Nephron progenitor cell (in vitro differentiated cells): ENCODE results near the gene ZCCHC3.
A peak's percentile ranks its signal among the peaks of the same experiment; 100 is the strongest.

Source experiments
- DNase-seq: peaks from one replicate; pipeline ENCODE4 v3.0.0; 2021
- H3K27ac Mint-ChIP-seq: 2 replicates; pipeline ENCODE4 v1.8.0; 2021; ENCODE audit warnings: mild to moderate bottlenecking, moderate library complexity, mixed read lengths
- H3K27me3 Mint-ChIP-seq: 2 replicates; pipeline ENCODE4 v1.8.0; 2021; ENCODE audit warnings: mild to moderate bottlenecking, low read depth, mixed read lengths; ENCODE audit not compliant: poor library complexity
- H3K36me3 Mint-ChIP-seq: 2 replicates; pipeline ENCODE4 v1.8.0; 2021; ENCODE audit warnings: low read depth, mixed read lengths
- H3K4me1 Mint-ChIP-seq: 2 replicates; pipeline ENCODE4 v1.8.0; 2021; ENCODE audit warnings: mixed read lengths
- H3K4me3 Mint-ChIP-seq: 2 replicates; pipeline ENCODE4 v1.8.0; 2021; ENCODE audit warnings: mild to moderate bottlenecking, moderate library complexity, mixed read lengths
- H3K9me3 Mint-ChIP-seq: 2 replicates; pipeline ENCODE4 v1.8.0; 2021; ENCODE audit warnings: mild to moderate bottlenecking, moderate library complexity, mixed read lengths
- TF ChIP-seq, protein P1 (sequence below): fragments of 200-600 bp; sonication (generic); IDR thresholded peaks from 2 replicates; pipeline ENCODE4 v1.5.0; 2021; ENCODE audit warnings: antibody characterized with exemption

ZCCHC3 gene

GRCh38 chr20:271528-271927 is 25.8 kb upstream of the ZCCHC3 start:
- TF ChIP-seq, protein P1, sequence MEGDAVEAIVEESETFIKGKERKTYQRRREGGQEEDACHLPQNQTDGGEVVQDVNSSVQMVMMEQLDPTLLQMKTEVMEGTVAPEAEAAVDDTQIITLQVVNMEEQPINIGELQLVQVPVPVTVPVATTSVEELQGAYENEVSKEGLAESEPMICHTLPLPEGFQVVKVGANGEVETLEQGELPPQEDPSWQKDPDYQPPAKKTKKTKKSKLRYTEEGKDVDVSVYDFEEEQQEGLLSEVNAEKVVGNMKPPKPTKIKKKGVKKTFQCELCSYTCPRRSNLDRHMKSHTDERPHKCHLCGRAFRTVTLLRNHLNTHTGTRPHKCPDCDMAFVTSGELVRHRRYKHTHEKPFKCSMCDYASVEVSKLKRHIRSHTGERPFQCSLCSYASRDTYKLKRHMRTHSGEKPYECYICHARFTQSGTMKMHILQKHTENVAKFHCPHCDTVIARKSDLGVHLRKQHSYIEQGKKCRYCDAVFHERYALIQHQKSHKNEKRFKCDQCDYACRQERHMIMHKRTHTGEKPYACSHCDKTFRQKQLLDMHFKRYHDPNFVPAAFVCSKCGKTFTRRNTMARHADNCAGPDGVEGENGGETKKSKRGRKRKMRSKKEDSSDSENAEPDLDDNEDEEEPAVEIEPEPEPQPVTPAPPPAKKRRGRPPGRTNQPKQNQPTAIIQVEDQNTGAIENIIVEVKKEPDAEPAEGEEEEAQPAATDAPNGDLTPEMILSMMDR, result no peak
- peak overlapping the region; percentile 40 for H3K27ac Mint-ChIP-seq
- H3K4me1 Mint-ChIP-seq, result peaks cover 20% of the 10 kb centered on the region
- H3K9me3 Mint-ChIP-seq, result no peaks in the 10 kb centered on the region
- peaks cover 64% of the 10 kb centered on the region for H3K36me3 Mint-ChIP-seq
- no peak overlapping the region for H3K4me3 Mint-ChIP-seq
- H3K27me3 Mint-ChIP-seq, result peaks cover 3% of the 10 kb centered on the region
- DNase-seq, result no peak

- Mint-ChIP-seq H3K27ac (no peak overlapping the region), H3K9me3 (no peaks in the 10 kb centered on the region), H3K4me1 (peaks cover 12% of the 10 kb centered on the region), H3K4me3 (no peak overlapping the region), H3K27me3 (peaks cover 3% of the 10 kb centered on the region), H3K36me3 (peaks cover 75% of the 10 kb centered on the region)
- TF ChIP-seq, protein P1, result no peak
- DNase-seq, result no peak
These were observed 24.7 kb upstream of the ZCCHC3 start for GRCh38 chr20:272718-273117.

DNA sequence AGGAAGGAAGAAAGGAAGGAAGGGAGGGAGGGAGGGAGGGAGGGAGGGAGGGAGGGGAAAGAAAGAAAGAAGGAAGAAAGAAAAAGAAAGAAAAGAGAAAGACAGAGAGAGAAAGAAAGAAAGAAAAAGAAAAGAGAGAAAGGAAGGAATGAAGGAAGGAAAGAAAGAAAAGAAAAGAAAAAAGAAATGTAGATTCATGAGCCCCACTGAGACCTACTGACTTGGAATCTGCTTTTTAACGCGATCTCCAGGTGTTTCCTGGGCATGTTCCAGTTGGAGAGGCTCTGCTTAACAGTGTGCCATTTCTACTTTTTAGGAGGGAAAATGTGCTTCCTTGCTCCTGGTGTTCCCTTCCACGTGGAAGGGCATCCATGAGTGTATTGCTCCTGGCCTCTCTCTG is 23.5 kb upstream of the ZCCHC3 start:
- TF ChIP-seq, protein P1, result no peak
- H3K4me3 Mint-ChIP-seq, result no peak overlapping the region
- H3K9me3 Mint-ChIP-seq, result no peaks in the 10 kb centered on the region
- no peak overlapping the region for H3K27ac Mint-ChIP-seq
- peaks cover 7% of the 10 kb centered on the region for H3K4me1 Mint-ChIP-seq
- H3K36me3 Mint-ChIP-seq, result peaks cover 86% of the 10 kb centered on the region
- H3K27me3 Mint-ChIP-seq, result peaks cover 3% of the 10 kb centered on the region
- DNase-seq, result no peak

DNA sequence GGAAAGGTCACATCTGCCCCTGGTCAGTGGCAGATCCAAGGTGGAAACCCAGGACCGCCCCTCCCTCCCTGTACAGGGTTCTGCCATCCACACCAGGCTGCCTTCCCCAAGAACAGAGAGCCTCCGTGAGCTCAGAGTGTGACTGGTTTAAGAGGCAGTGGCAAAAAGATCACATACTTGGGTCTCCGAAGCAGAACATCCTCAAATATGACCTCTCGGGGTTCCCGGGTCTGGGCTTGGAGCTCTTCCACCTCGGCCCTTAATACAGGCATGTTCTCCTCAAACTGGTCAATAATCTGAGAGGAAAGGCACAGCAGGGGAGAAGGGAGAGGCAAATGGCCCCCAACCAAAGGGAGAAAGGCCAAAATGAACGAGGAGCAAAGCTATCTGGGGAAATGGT is 21.6 kb upstream of the ZCCHC3 start:
- Mint-ChIP-seq H3K4me3 (no peak overlapping the region), H3K27ac (peak overlapping the region; percentile 38), H3K27me3 (peaks cover 3% of the 10 kb centered on the region), H3K36me3 (peaks cover 94% of the 10 kb centered on the region), H3K9me3 (no peaks in the 10 kb centered on the region), H3K4me1 (no peaks in the 10 kb centered on the region)
- no peak for DNase-seq
- TF ChIP-seq, protein P1, result no peak

- H3K36me3 Mint-ChIP-seq, result peaks cover 96% of the 10 kb centered on the region
- no peaks in the 10 kb centered on the region for H3K4me1 Mint-ChIP-seq
- TF ChIP-seq, protein P1, result no peak
- H3K4me3 Mint-ChIP-seq, result no peak overlapping the region
- no peak for DNase-seq
- H3K27me3 Mint-ChIP-seq, result peaks cover 3% of the 10 kb centered on the region
- no peaks in the 10 kb centered on the region for H3K9me3 Mint-ChIP-seq
- H3K27ac Mint-ChIP-seq, result no peak overlapping the region
These were observed 20.5 kb upstream of the ZCCHC3 start for GRCh38 chr20:276620-277495.

GRCh38 chr20:277496-277781 is 19.9 kb upstream of the ZCCHC3 start:
- TF ChIP-seq, protein P1, result no peak
- peaks cover 96% of the 10 kb centered on the region for H3K36me3 Mint-ChIP-seq
- H3K27me3 Mint-ChIP-seq, result no peaks in the 10 kb centered on the region
- H3K9me3 Mint-ChIP-seq, result no peaks in the 10 kb centered on the region
- H3K4me3 Mint-ChIP-seq, result no peak overlapping the region
- no peak for DNase-seq
- no peaks in the 10 kb centered on the region for H3K4me1 Mint-ChIP-seq
- no peak overlapping the region for H3K27ac Mint-ChIP-seq
